ENCODE results near the gene MGAT5. TPM values are rescaled to one million over a fixed set of nuclear protein-coding genes. Genes with fewer than 3 reads are reported as not detected.

Gene MGAT5
- total RNA-seq, 1 experiment from 2014 or later = 52.4 TPM

GRCh38 chr2:134243244-134243643 lies 10.6 kb upstream of the MGAT5 start:
- TF ChIP-seq PRRX2 (CRISPR knock-in tag; IDR thresholded peaks at IDR 0.05) (no peak), FOXK1 (CRISPR knock-in tag; IDR thresholded peaks at IDR 0.05) (no peak), ERG (CRISPR knock-in tag; IDR thresholded peaks at IDR 0.05) (no peak), GABPB1 (CRISPR knock-in tag; IDR thresholded peaks at IDR 0.05) (no peak), HMGA2 (CRISPR knock-in tag; IDR thresholded peaks at IDR 0.05) (no peak), IRF1 (CRISPR knock-in tag; IDR thresholded peaks at IDR 0.05) (no peak), ZNF532 (CRISPR knock-in tag; IDR thresholded peaks at IDR 0.05; ENCODE audit: borderline replicate concordance) (no peak), ATF1 (CRISPR knock-in tag; IDR thresholded peaks at IDR 0.05) (no peak)
- TF ChIP-seq, protein P1, sequence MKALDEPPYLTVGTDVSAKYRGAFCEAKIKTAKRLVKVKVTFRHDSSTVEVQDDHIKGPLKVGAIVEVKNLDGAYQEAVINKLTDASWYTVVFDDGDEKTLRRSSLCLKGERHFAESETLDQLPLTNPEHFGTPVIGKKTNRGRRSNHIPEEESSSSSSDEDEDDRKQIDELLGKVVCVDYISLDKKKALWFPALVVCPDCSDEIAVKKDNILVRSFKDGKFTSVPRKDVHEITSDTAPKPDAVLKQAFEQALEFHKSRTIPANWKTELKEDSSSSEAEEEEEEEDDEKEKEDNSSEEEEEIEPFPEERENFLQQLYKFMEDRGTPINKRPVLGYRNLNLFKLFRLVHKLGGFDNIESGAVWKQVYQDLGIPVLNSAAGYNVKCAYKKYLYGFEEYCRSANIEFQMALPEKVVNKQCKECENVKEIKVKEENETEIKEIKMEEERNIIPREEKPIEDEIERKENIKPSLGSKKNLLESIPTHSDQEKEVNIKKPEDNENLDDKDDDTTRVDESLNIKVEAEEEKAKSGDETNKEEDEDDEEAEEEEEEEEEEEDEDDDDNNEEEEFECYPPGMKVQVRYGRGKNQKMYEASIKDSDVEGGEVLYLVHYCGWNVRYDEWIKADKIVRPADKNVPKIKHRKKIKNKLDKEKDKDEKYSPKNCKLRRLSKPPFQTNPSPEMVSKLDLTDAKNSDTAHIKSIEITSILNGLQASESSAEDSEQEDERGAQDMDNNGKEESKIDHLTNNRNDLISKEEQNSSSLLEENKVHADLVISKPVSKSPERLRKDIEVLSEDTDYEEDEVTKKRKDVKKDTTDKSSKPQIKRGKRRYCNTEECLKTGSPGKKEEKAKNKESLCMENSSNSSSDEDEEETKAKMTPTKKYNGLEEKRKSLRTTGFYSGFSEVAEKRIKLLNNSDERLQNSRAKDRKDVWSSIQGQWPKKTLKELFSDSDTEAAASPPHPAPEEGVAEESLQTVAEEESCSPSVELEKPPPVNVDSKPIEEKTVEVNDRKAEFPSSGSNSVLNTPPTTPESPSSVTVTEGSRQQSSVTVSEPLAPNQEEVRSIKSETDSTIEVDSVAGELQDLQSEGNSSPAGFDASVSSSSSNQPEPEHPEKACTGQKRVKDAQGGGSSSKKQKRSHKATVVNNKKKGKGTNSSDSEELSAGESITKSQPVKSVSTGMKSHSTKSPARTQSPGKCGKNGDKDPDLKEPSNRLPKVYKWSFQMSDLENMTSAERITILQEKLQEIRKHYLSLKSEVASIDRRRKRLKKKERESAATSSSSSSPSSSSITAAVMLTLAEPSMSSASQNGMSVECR (CRISPR knock-in tag; IDR thresholded peaks at IDR 0.05; ENCODE audit: borderline replicate concordance) = no peak
- TF ChIP-seq, protein P2, sequence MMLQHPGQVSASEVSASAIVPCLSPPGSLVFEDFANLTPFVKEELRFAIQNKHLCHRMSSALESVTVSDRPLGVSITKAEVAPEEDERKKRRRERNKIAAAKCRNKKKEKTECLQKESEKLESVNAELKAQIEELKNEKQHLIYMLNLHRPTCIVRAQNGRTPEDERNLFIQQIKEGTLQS (CRISPR knock-in tag; conservative IDR thresholded peaks at IDR 0.05) = no peak
- TF ChIP-seq, protein P3, sequence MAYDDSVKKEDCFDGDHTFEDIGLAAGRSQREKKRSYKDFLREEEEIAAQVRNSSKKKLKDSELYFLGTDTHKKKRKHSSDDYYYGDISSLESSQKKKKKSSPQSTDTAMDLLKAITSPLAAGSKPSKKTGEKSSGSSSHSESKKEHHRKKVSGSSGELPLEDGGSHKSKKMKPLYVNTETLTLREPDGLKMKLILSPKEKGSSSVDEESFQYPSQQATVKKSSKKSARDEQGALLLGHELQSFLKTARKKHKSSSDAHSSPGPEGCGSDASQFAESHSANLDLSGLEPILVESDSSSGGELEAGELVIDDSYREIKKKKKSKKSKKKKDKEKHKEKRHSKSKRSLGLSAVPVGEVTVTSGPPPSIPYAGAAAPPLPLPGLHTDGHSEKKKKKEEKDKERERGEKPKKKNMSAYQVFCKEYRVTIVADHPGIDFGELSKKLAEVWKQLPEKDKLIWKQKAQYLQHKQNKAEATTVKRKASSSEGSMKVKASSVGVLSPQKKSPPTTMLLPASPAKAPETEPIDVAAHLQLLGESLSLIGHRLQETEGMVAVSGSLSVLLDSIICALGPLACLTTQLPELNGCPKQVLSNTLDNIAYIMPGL (CRISPR knock-in tag; IDR thresholded peaks at IDR 0.05) = no peak
- no peak for DNase-seq (ENCODE audit: low spot score)
- H3K4me3 Mint-ChIP-seq = no peak overlapping the region
- no peaks in the 10 kb centered on the region for H3K9me3 Mint-ChIP-seq
- ChIA-PET CTCF (interaction anchor here (0.9 to 4.8 kb wide), 4 partner anchors 15 to 208 kb away, joined by 4 to 80 read pairs (median 8); no protein-coding TSS in a partner anchor), POLR2A (no interaction called here)
- H3K27ac Mint-ChIP-seq = no peak overlapping the region
- H3K36me3 Mint-ChIP-seq = no peaks in the 10 kb centered on the region
- no peaks in the 10 kb centered on the region for H3K27me3 Mint-ChIP-seq (ENCODE audit: low read depth)
- peaks cover 22% of the 10 kb centered on the region for H3K4me1 Mint-ChIP-seq
- no peak for ATAC-seq

DNA sequence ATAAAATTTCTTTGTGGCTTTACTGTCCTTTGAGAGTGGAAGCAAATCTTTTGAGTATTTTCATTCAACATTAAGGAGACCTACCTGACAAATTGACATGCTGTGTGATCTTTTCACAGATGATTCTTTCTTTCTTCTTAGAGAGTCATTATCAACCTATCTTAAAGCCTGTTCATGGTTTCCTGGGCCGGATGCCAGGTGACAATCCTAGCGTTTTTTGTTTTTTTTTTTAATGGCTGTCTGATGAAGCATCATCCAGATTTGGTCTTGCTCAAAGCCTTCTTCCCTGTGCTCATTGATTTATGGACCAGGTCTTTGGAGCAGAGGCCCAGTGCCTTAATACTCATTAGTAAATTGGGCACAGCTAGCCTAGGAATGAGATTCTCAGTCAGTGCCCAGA lies 9.8 kb upstream of the MGAT5 start:
- POLR2A ChIA-PET = no interaction called here
- no peak for TF ChIP-seq PREB (CRISPR knock-in tag; IDR thresholded peaks at IDR 0.05; ENCODE audit: borderline replicate concordance)
- no peak for TF ChIP-seq EMX1 (CRISPR knock-in tag; IDR thresholded peaks at IDR 0.05)
- TF ChIP-seq SOX15 (CRISPR knock-in tag; IDR thresholded peaks at IDR 0.05) = no peak
- H3K4me1 Mint-ChIP-seq = peaks cover 22% of the 10 kb centered on the region
- ATAC-seq (no peak), DNase-seq (ENCODE audit: low spot score) (no peak)
- no peak overlapping the region for H3K4me3 Mint-ChIP-seq
- no peaks in the 10 kb centered on the region for H3K27me3 Mint-ChIP-seq (ENCODE audit: low read depth)
- H3K27ac Mint-ChIP-seq = no peak overlapping the region
- CTCF ChIA-PET = interaction anchor here (0.9 to 4.8 kb wide), 9 partner anchors 15 to 358 kb away, joined by 3 to 80 read pairs (median 6); no protein-coding TSS in a partner anchor
- no peaks in the 10 kb centered on the region for H3K9me3 Mint-ChIP-seq
- H3K36me3 Mint-ChIP-seq = no peaks in the 10 kb centered on the region
